ENCODE data around the gene CIB4. TPM values are rescaled to one million over a fixed set of nuclear protein-coding genes. Genes with fewer than 3 reads are reported as not detected.

CIB4 gene
- total and polyA plus RNA-seq, 9 of the 15 experiments (the other 6 are each of a cell fraction or from before 2014, with no cell fraction given), result not detected

- TF ChIP-seq REST (IDR thresholded peaks at IDR 0.05; ENCODE audit: borderline replicate concordance) (peak; percentile 52), REST (CRISPR knock-in tag; IDR thresholded peaks at IDR 0.05; ENCODE audit: low read depth) (no peak), SIRT6 (IDR thresholded peaks at IDR 0.05; ENCODE audit: low read depth, low read length) (no peak), ZNF644 (tag; IDR thresholded peaks at IDR 0.05; ENCODE audit: low read depth) (no peak), GATAD2B (IDR thresholded peaks at IDR 0.05; ENCODE audit: borderline replicate concordance) (no peak), RERE (CRISPR knock-in tag; IDR thresholded peaks at IDR 0.05; ENCODE audit: borderline replicate concordance) (no peak), NCOA1 (IDR thresholded peaks at IDR 0.05; ENCODE audit: low read depth) (no peak), ZNF274 (IDR thresholded peaks at IDR 0.05; ENCODE audit: borderline replicate concordance, low read depth, low read length) (no peak), EP300 (IDR thresholded peaks at IDR 0.05; ENCODE audit: low read length) (no peak), IRF2 (CRISPR knock-in tag; IDR thresholded peaks at IDR 0.05) (no peak), POLR2G (IDR thresholded peaks at IDR 0.05; ENCODE audit: low read depth, low read length) (no peak)
Measured at GRCh38 chr2:26534098-26534864, 106.9 kb downstream of the CIB4 start (continued).
